Measurements from ENCODE around the gene FRYL.

- TF ChIP-seq EP300 (IDR thresholded peaks at IDR 0.05) (no peak), POLR2AphosphoS5 (IDR thresholded peaks at IDR 0.05) (no peak), CTCF (IDR thresholded peaks at IDR 0.05) (no peak), POLR2A (IDR thresholded peaks at IDR 0.05; ENCODE audit: low read depth) (no peak)
These were observed 296.1 kb downstream of the FRYL start for GRCh38 chr4:48483777-48484493.
